ENCODE data around the gene WDR59.

Gene WDR59

GRCh38 chr16:74868035-74868434, 116.9 kb downstream of the WDR59 start:
- peak overlapping the region; percentile 98 for H3K27ac ChIP-seq

GRCh38 chr16:74867281-74867849, 117.6 kb downstream of the WDR59 start:
- peak overlapping the region; percentile 98 for H3K27ac ChIP-seq
- no peak for DNase-seq (ENCODE audit: low read depth, low spot score)

More at GRCh38 chr16:74868035-74868434, 116.9 kb downstream of the WDR59 start:
- DNase-seq (ENCODE audit: low read depth, low spot score), result no peak

GRCh38 chr16:74865922-74866598, 118.9 kb downstream of the WDR59 start:
- DNase-seq (ENCODE audit: low read depth, low spot score), result no peak
- peak overlapping the region; percentile 98 for H3K27ac ChIP-seq

GRCh38 chr16:74862743-74863244, 122.1 kb downstream of the WDR59 start:
- no peak overlapping the region for H3K27ac ChIP-seq
- no peak for DNase-seq (ENCODE audit: low read depth, low spot score)

GRCh38 chr16:74852500-74852875, 132.4 kb downstream of the WDR59 start:
- no peak for DNase-seq (ENCODE audit: low read depth, low spot score)
- no peak overlapping the region for H3K27ac ChIP-seq

GRCh38 chr16:74850027-74850426, 134.9 kb downstream of the WDR59 start:
- DNase-seq (ENCODE audit: low read depth, low spot score), result no peak
- no peak overlapping the region for H3K27ac ChIP-seq

- DNase-seq (ENCODE audit: low read depth, low spot score), result no peak
- no peak overlapping the region for H3K27ac ChIP-seq
These were observed 137.7 kb downstream of the WDR59 start for GRCh38 chr16:74847202-74847601.

- DNase-seq (ENCODE audit: low read depth, low spot score), result no peak
- no peak overlapping the region for H3K27ac ChIP-seq
These were observed 138.2 kb downstream of the WDR59 start for GRCh38 chr16:74846714-74847113.

GRCh38 chr16:74844041-74844980, 140.6 kb downstream of the WDR59 start:
- H3K27ac ChIP-seq, result peak overlapping the region; percentile 24
- no peak for DNase-seq (ENCODE audit: low read depth, low spot score)

- peak overlapping the region; percentile 24 for H3K27ac ChIP-seq
- DNase-seq (ENCODE audit: low read depth, low spot score), result peak; percentile 44
These were observed 141.4 kb downstream of the WDR59 start for GRCh38 chr16:74843381-74844035.

GRCh38 chr16:74842413-74842812, 142.5 kb downstream of the WDR59 start:
- no peak overlapping the region for H3K27ac ChIP-seq
- no peak for DNase-seq (ENCODE audit: low read depth, low spot score)

- no peak for DNase-seq (ENCODE audit: low read depth, low spot score)
- no peak overlapping the region for H3K27ac ChIP-seq
These were observed 143.0 kb downstream of the WDR59 start for GRCh38 chr16:74841904-74842303.

GRCh38 chr16:74841469-74841868, 143.5 kb downstream of the WDR59 start:
- no peak overlapping the region for H3K27ac ChIP-seq
- DNase-seq (ENCODE audit: low read depth, low spot score), result no peak

GRCh38 chr16:74837056-74837455, 147.9 kb downstream of the WDR59 start:
- no peak overlapping the region for H3K27ac ChIP-seq
- DNase-seq (ENCODE audit: low read depth, low spot score), result no peak

GRCh38 chr16:74836111-74836671, 148.7 kb downstream of the WDR59 start:
- DNase-seq (ENCODE audit: low read depth, low spot score), result no peak
- no peak overlapping the region for H3K27ac ChIP-seq

- DNase-seq (ENCODE audit: low read depth, low spot score), result no peak
- H3K27ac ChIP-seq, result no peak overlapping the region
These were observed 152.7 kb downstream of the WDR59 start for GRCh38 chr16:74832228-74832627.

GRCh38 chr16:74831467-74831866, 153.5 kb downstream of the WDR59 start:
- no peak for DNase-seq (ENCODE audit: low read depth, low spot score)
- no peak overlapping the region for H3K27ac ChIP-seq

GRCh38 chr16:74830648-74831047, 154.3 kb downstream of the WDR59 start:
- no peak overlapping the region for H3K27ac ChIP-seq
- DNase-seq (ENCODE audit: low read depth, low spot score), result no peak

- H3K27ac ChIP-seq, result no peak overlapping the region
- no peak for DNase-seq (ENCODE audit: low read depth, low spot score)
These were observed 155.3 kb downstream of the WDR59 start for GRCh38 chr16:74829637-74830036.

GRCh38 chr16:74825941-74826340, 159.0 kb downstream of the WDR59 start:
- DNase-seq (ENCODE audit: low read depth, low spot score), result no peak
- no peak overlapping the region for H3K27ac ChIP-seq

Measured in epithelial cell of prostate (primary cell).